ENCODE results near the gene KLK5.

KLK5 gene

DNA sequence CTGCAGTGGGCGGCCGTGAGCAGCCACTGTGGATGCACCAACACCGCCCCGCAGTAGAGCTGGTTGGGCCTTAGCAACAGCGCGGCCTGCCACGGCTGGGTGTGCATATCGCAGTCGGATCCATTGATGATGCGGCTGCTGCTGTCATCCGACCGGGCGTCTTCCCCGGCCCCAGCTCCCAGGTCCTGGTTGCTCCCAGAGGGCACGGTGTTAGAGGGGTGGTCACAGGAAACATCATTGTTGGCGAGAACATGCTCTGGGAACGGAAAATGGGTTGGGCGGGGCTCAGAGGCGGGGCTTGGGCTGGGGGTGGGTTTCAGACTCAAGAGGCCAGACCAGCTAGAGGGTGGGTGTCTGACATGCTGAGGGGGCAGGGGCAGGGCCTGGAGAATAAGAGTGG lies 3.0 kb downstream of the KLK5 start:
- TF ChIP-seq GATA2 (IDR thresholded peaks at IDR 0.05; ENCODE audit: low read depth, low read length) (no peak), GATA3 (IDR thresholded peaks at IDR 0.05; ENCODE audit: low read depth, low read length) (no peak)

DNA sequence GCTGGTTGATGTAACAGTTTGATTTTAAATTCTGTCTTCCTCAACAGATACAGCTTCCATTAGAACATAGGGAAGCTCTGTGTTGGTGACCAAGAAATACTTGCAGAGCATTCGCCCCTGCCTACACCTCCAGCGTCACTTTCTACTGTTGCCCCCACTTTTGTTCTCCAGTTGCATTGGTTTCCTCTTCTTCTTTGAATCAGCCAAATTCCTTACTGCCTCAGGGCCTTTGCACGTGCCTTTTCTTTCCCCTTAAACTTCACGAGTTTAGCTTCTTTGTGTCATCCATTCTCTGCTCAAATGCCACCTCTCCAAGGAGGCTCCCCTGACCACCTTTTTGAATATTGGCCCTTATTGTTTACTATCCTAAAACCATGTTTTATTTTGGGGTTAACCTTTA lies 5.7 kb downstream of the KLK5 start:
- TF ChIP-seq GATA2 (IDR thresholded peaks at IDR 0.05; ENCODE audit: low read depth, low read length) (no peak), GATA3 (IDR thresholded peaks at IDR 0.05; ENCODE audit: low read depth, low read length) (no peak)

DNA sequence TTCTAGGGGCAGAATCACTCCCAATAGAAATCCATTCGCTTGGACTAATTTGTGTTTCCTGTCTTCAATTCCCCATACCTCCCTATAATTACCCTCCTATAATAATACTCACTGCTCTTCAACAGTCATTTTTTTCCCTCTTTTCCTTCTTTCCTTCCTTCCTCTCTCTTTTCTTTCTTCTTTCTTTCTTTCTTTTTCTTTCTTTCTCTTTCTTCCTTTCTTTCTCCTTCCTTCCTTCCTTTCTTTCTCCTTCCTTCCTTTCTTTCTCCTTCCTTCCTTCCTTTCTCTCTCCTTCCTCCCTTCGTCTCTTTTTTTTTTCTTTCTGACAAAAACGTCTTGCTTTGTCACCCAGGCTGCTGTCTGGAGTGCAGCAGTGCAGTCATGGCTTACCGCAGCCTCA lies 8.0 kb downstream of the KLK5 start:
- no peak for TF ChIP-seq GATA2 (IDR thresholded peaks at IDR 0.05; ENCODE audit: low read depth, low read length)
- TF ChIP-seq GATA3 (IDR thresholded peaks at IDR 0.05; ENCODE audit: low read depth, low read length): no peak

DNA sequence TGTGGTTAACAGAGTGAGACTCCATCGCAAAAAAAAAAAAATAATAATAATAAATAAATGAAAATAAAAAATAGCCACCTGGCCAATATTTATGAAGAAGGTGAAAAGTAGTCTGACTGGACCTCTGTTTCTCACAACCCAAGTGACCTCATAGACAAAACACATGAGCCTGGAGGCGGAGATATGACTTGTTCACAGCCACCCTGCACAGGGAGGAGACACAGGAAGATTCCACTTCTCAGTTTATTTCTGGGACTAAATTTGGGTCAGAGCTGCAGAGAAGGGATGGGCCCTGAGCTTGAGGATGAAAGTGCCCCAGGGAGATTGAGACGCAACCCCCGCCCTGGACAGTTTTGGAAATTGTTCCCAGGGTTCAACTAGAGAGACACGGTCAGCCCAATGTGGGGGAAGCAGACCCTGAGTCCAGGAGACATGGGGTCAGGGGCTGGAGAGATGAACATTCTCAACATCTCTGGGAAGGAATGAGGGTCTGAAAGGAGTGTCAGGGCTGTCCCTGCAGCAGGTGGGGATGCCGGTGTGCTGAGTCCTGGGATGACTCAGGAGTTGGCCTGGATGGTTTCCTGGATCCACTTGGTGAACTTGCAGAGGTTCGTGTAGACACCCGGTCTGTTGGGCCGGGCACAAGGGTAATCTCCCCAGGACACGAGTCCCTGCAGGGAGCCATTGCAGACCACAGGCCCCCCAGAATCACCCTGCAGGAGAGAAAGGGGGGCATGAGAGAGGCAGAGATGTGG lies 9.6 kb downstream of the KLK5 start:
- TF ChIP-seq GATA3 (IDR thresholded peaks at IDR 0.05; ENCODE audit: low read depth, low read length) (no peak), GATA2 (IDR thresholded peaks at IDR 0.05; ENCODE audit: low read depth, low read length) (no peak)

DNA sequence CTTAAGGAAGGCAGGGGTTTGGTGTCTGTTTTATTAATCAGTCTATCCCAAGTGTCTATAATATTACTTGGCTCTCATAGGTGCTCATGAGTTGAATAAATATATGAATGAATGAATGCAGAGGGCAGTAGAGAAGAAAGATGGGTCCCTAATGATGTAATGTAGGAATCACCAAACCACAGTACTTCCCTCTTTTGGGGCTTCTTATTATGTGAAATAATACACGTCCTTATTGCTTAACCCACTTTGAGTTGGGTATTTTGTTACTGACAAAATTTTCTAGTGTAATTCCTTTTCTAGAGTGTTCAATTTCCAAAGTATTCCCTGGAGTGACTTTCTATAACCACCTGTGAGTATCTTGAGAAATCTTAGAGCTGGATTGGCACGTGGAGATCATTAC lies 13.2 kb downstream of the KLK5 start:
- TF ChIP-seq GATA2 (IDR thresholded peaks at IDR 0.05; ENCODE audit: low read depth, low read length) (no peak), GATA3 (IDR thresholded peaks at IDR 0.05; ENCODE audit: low read depth, low read length) (no peak)

DNA sequence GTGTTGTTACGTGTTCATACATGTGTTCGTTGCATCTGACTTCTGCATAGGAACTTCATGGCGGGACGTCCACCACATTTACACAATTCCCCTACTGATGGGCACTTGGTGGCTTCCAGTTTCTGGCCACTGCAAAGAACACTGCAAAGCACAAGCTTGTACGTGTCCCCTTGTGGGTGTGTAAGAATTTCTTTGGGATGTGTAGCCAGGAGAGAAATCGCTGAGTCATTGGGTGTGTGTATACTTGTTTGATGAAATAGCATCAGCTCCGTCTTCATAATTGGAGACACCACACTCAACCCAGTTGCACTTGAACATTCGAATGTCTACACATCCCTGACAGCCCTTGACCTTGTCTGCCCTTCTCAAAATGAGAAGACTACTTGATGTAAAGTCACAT lies 19.2 kb downstream of the KLK5 start:
- no peak for TF ChIP-seq GATA2 (IDR thresholded peaks at IDR 0.05; ENCODE audit: low read depth, low read length)
- TF ChIP-seq GATA3 (IDR thresholded peaks at IDR 0.05; ENCODE audit: low read depth, low read length): no peak

DNA sequence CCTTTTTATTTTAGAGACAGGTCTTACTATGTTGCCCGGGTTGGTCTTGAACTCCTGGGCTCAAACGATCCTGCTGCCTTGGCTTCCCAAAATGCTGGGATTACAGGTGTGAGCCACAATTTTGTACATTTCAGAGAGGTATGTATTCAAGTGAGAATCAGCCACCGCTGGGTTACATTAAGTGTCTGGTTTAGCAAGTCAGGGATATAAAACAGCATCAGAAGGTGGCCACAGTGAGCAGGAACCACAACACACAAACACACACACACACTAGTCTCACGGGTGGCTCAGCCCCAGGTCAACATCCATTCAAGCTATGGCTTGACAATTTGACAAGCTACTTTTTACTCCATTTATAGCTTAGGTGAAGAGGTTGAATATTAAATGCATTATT lies 20.2 kb downstream of the KLK5 start:
- TF ChIP-seq GATA3 (IDR thresholded peaks at IDR 0.05; ENCODE audit: low read depth, low read length) (no peak), GATA2 (IDR thresholded peaks at IDR 0.05; ENCODE audit: low read depth, low read length) (no peak)

DNA sequence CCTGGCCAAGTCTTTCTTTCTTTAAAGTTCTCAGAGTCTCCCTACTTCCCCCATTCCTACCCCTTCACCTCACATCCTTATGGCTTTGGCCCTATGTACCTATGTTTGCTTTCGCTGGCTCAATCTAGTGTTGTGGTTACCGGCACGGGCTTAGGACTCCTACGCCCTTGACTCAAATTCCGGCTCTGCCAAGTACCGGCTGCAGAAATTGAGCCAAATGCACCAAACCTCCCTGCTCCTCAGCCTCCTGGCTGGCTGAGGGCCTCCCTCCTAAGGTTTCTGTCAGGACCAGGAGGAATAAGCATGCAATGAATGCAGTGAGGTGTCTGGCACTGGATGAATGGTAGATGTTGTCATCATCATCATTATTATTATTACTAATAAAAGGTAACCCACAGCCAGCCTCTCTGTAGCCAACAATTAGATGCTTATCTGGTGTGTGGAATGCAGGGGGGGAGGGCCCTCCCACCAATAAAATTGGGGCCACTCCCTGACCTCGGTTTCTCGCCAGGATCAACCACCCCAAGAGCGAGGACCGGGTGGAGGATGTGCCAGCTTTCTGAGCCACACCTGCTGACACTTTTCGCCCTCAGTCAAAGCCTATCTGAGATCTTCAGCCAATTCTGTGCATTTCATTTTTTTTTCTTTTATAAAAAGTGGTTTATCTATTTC lies 20.7 kb downstream of the KLK5 start:
- no peak for TF ChIP-seq GATA2 (IDR thresholded peaks at IDR 0.05; ENCODE audit: low read depth, low read length)
- no peak for TF ChIP-seq GATA3 (IDR thresholded peaks at IDR 0.05; ENCODE audit: low read depth, low read length)

DNA sequence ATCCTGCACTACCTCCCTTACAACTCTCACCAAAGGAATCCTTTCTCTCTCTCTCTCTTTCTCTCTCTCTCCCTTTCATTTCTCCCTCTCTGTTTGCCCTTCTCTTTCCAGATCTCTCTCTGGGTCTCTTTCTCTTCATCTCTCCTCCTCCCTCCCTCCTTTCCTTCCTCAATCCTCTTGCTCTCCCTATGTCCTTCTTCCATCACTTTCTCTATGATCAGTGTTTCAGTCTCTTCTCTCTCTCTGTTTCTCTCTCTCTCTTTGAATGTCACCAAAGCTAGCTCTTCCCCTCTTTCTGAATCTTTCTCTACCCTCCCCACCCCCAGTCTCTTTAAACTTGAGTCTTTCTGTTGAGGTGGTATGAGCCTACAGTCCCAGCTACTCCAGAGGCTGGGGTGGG lies 21.8 kb downstream of the KLK5 start:
- no peak for TF ChIP-seq GATA2 (IDR thresholded peaks at IDR 0.05; ENCODE audit: low read depth, low read length)
- TF ChIP-seq GATA3 (IDR thresholded peaks at IDR 0.05; ENCODE audit: low read depth, low read length): no peak

DNA sequence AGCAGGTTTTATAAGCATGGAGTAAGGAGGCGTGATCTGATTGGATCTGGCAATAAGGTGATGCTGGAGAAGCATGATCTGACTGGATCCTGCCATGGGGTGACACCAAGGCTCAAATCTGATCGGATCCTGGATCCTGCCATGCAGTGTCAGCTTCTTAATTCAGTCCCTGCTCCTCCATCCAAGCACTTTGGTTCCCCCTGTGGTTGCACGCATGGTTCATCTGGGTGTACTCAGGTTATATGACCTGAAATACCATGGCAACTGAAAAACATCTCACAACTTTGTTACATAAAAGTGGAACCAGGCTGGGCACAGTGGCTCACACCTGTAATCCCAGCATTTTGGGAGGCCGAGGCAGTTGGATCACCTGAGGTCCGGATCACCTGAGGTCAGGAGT lies 24.0 kb downstream of the KLK5 start:
- TF ChIP-seq GATA3 (IDR thresholded peaks at IDR 0.05; ENCODE audit: low read depth, low read length) (no peak), GATA2 (IDR thresholded peaks at IDR 0.05; ENCODE audit: low read depth, low read length) (no peak)

DNA sequence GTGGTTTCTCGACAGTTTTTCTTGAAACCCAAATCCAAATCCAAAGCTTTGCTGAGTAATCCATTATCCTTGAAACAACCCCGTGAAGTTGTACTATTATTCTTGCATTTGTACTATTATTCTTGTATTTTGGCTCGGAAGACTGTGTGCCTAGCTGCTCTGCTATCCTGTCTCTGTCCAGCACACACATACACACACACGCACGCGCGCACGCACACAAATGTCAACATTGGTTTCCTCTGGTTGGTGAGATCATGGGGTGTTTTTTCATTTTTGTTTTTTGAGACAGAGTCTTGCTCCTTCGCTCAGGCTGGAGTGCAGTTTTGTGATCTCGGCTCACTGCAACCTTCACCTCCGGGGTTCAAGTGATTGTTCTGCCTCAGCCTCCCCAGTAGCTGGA lies 26.7 kb downstream of the KLK5 start:
- TF ChIP-seq GATA3 (IDR thresholded peaks at IDR 0.05; ENCODE audit: low read depth, low read length) (no peak), GATA2 (IDR thresholded peaks at IDR 0.05; ENCODE audit: low read depth, low read length) (no peak)

DNA sequence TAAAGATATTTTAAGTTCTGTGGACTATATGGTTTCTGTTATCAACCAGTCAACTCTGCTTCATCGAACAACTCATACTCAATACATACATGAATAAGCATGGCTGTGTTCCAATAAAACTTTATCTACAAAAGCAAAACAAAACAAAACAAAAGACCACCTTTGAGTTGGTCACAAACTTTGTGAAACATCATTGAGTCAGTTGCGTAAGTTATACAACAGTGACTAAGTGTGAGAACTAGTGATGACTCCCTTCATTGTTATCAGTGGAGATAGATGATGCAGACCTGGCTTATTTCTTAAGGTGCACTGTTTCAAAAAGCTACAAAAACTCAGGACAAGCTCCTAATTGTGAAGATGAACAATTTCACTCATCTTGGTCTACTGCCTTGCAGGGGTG lies 27.1 kb downstream of the KLK5 start:
- no peak for TF ChIP-seq GATA2 (IDR thresholded peaks at IDR 0.05; ENCODE audit: low read depth, low read length)
- no peak for TF ChIP-seq GATA3 (IDR thresholded peaks at IDR 0.05; ENCODE audit: low read depth, low read length)

DNA sequence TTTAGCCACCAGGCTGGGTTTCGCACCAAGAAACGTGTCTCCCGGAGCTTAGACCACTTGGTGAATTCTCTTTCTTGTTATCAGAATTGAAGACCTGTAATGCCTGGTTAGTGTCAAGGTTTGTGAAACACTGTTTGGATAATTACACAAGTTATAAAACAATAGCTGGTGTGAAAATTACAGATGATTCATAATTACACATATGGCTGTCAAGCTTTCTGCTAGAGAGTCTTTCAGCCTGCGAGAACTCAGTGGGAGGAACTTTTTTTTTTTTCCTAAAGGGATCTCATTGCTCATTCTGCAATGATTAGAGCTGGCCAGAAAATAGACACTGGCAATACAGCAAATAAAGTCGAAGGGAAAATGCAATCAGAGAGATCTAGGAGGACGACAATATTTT lies 28.3 kb downstream of the KLK5 start:
- TF ChIP-seq GATA3 (IDR thresholded peaks at IDR 0.05; ENCODE audit: low read depth, low read length) (no peak), GATA2 (IDR thresholded peaks at IDR 0.05; ENCODE audit: low read depth, low read length) (no peak)

DNA sequence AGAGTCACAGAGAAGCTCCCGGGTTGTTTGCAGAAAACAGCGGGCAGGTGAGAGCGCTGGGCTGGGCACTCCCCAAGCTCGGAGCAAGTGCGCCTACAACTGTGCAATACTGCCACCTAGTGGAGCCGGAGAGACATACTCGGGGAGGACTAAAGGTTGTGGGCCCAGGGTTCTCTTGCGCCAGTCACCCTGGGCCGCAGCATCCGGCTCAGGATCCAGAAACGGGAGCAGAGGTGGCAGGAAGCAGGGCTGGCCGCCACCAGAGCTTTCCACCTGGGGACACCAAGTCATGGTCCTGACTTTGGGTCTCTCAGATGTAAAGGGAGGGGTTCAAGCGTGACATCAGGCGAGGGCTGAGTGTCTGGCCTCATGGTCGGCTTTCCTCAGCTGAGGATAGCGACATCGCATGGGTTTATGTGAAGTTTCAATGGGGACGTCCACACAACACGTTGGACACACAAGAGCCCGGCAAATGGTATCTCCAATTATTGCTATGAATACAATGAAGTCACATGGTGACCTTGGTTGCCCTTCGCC lies 30.5 kb downstream of the KLK5 start:
- no peak for TF ChIP-seq GATA2 (IDR thresholded peaks at IDR 0.05; ENCODE audit: low read depth, low read length)

All from SH-SY5Y (cell line).